Measurements from ENCODE around the gene CATSPER3.

- TF ChIP-seq CTCF (CRISPR knock-in tag; IDR thresholded peaks at IDR 0.05) = no peak
- no peak for TF ChIP-seq IKZF1 (IDR thresholded peaks at IDR 0.05)
- no peak for TF ChIP-seq POLR2AphosphoS5 (IDR thresholded peaks at IDR 0.05; ENCODE audit: low read depth, low read length)
- no peak for TF ChIP-seq TFDP2 (CRISPR knock-in tag; IDR thresholded peaks at IDR 0.05)
- no peak for TF ChIP-seq UBTF (CRISPR knock-in tag; IDR thresholded peaks at IDR 0.05)
These were observed 64.9 kb downstream of the CATSPER3 start for GRCh38 chr5:135032695-135032998.
